Sigmoid colon (tissue), 7 donors: ENCODE results near the gene ZAP70. TPM values are rescaled to one million over a fixed set of nuclear protein-coding genes. Genes with fewer than 3 reads are reported as not detected.

Source experiments
- DNase-seq: peaks from one replicate; pipeline ENCODE4 v3.0.0-alpha.2; 2019
- H3K27ac ChIP-seq, 4 donors: fragments of 200-600 bp; sonication (generic); one replicate each; pipeline ENCODE4 v1.5.1; 2016 to 2019; ENCODE audit warnings: mild to moderate bottlenecking in 1 of 4
- H3K27me3 ChIP-seq, 3 donors: fragments of 200-600 bp; sonication (generic); one replicate each; pipeline ENCODE4 v1.5.1; 2019; ENCODE audit warnings: mild to moderate bottlenecking in 1 of 3
- H3K36me3 ChIP-seq, 4 donors: fragments of 200-600 bp; sonication (generic); one replicate each; pipeline ENCODE4 v1.5.1; 2016 to 2019
- H3K4me1 ChIP-seq, 4 donors: fragments of 200-600 bp; sonication (generic); one replicate each; pipeline ENCODE4 v1.5.1; 2017 to 2019
- H3K4me3 ChIP-seq, 4 donors: fragments of 200-600 bp; sonication (generic); one replicate each; pipeline ENCODE4 v1.5.1; 2017 to 2019; ENCODE audit warnings: mild to moderate bottlenecking in 2 of 4, moderate library complexity in 1 of 4
- H3K9me3 ChIP-seq, 4 donors: fragments of 200-600 bp in 3 of 4; sonication (generic) in 3 of 4; one replicate each; pipeline versions ENCODE4 v1.5.1 to v1.6.1; 2013 to 2019
- CTCF ChIP-seq, 4 experiments: fragments of 450-650 bp in 3 of 4; fragments of 200-600 bp in 1 of 4; IDR thresholded peaks; one replicate each; pipeline ENCODE4 v1.5.1; 2016 to 2019; ENCODE audit warnings: antibody characterized with exemption in 4 of 4, mild to moderate bottlenecking in 3 of 4, moderate library complexity in 2 of 4
- EP300 ChIP-seq, 4 donors: sonication (generic); formaldehyde crosslinking; IDR thresholded peaks; one replicate each; pipeline ENCODE4 v1.6.1; 2017; ENCODE audit warnings: antibody characterized with exemption in 4 of 4
- POLR2A ChIP-seq, 2 donors: fragments of 450-650 bp; IDR thresholded peaks; one replicate each; pipeline ENCODE4 v1.6.1; 2016; ENCODE audit warnings: antibody characterized with exemption in 2 of 2, mild to moderate bottlenecking in 2 of 2, moderate library complexity in 2 of 2
- POLR2AphosphoS5 ChIP-seq, 4 donors: sonication (generic); formaldehyde crosslinking; IDR thresholded peaks; one replicate each; pipeline ENCODE4 v1.6.1; 2017; ENCODE audit warnings: antibody characterized with exemption in 4 of 4
- WGBS, 2 donors: extraction: QIAGEN DNeasy Blood & Tissue Kit; methylation state at CpG; one replicate each; pipeline ENCODE4 v1.1.7; 2013; 5-methylcytosine and 5-hydroxymethylcytosine counted together
- intact Hi-C: fragments of 100-400 bp; cut with DNase I; formaldehyde crosslinking; loops from one replicate; pipeline ENCODE4 v1.15.1; 2023
- polyA plus RNA-seq, 3 donors: library from polyadenylated mRNA; stranded (reverse); fragments of 200-250 nt; gene quantifications; one replicate each; pipeline ENCODE4 v1.2.3, GENCODE V29; 2013
- total RNA-seq, 4 donors: library from RNA; depleted of rRNA; stranded (reverse); fragments of >200 nt; gene quantifications; one replicate each; pipeline ENCODE4 v1.1.0, GENCODE V29; 2016
- donor health status: healthy with polysubstance abuse.
- donor health status: Bipolar disorder and iron deficiency.
- donor health status: healthy.

The ZAP70 gene
- total and polyA plus RNA-seq, 7 donors = 1.3 to 28.0 (median 2.5) TPM; not detected in 2

GRCh38 chr2:97714950-97715652 is 1.7 kb downstream of the ZAP70 start:
- H3K27me3 ChIP-seq = no peaks in the 10 kb centered on the region
- H3K27ac ChIP-seq = no peak overlapping the region
- no peak for TF ChIP-seq EP300 (IDR thresholded peaks at IDR 0.05)
- TF ChIP-seq CTCF (IDR thresholded peaks at IDR 0.05) = no peak
- no peak for TF ChIP-seq POLR2A (IDR thresholded peaks at IDR 0.05)
- no peak for TF ChIP-seq POLR2AphosphoS5 (IDR thresholded peaks at IDR 0.05)
- no peaks in the 10 kb centered on the region for H3K9me3 ChIP-seq
- 71 to 82% methylated on average over 13 of the region's 13 CpGs for WGBS, 2 donors
- no peaks in the 10 kb centered on the region for H3K36me3 ChIP-seq
- intact Hi-C loops = no loop called here
- H3K4me1 ChIP-seq = no peaks in the 10 kb centered on the region
- H3K4me3 ChIP-seq = no peak overlapping the region
- DNase-seq = peak; percentile 52

GRCh38 chr2:97715951-97716694 is 2.7 kb downstream of the ZAP70 start:
- no peaks in the 10 kb centered on the region for H3K4me1 ChIP-seq
- no peak overlapping the region for H3K27ac ChIP-seq
- H3K9me3 ChIP-seq = no peaks in the 10 kb centered on the region
- no peaks in the 10 kb centered on the region for H3K27me3 ChIP-seq
- no peaks in the 10 kb centered on the region for H3K36me3 ChIP-seq
- 82 to 86% methylated on average over 9 of the region's 9 CpGs for WGBS, 2 donors
- DNase-seq = peak; percentile 47
- TF ChIP-seq EP300 (IDR thresholded peaks at IDR 0.05) = no peak
- TF ChIP-seq POLR2A (IDR thresholded peaks at IDR 0.05) = no peak
- TF ChIP-seq CTCF (IDR thresholded peaks at IDR 0.05) = no peak
- no peak for TF ChIP-seq POLR2AphosphoS5 (IDR thresholded peaks at IDR 0.05)
- intact Hi-C loops = no loop called here
- no peak overlapping the region for H3K4me3 ChIP-seq

GRCh38 chr2:97716695-97717612 is 3.6 kb downstream of the ZAP70 start:
- H3K9me3 ChIP-seq = no peaks in the 10 kb centered on the region
- H3K4me1 ChIP-seq = no peaks in the 10 kb centered on the region
- 84% methylated on average over 21 of the region's 21 CpGs for WGBS, 2 donors
- TF ChIP-seq CTCF (IDR thresholded peaks at IDR 0.05) (no peak), EP300 (IDR thresholded peaks at IDR 0.05) (no peak), POLR2AphosphoS5 (IDR thresholded peaks at IDR 0.05) (no peak), POLR2A (IDR thresholded peaks at IDR 0.05) (no peak)
- no peaks in the 10 kb centered on the region for H3K27me3 ChIP-seq
- H3K4me3 ChIP-seq = no peak overlapping the region
- no peaks in the 10 kb centered on the region for H3K36me3 ChIP-seq
- intact Hi-C loops = no loop called here
- peak; percentile 54 for DNase-seq
- H3K27ac ChIP-seq = no peak overlapping the region

- intact Hi-C loops = no loop called here
- no peaks in the 10 kb centered on the region for H3K27me3 ChIP-seq
- TF ChIP-seq EP300 (IDR thresholded peaks at IDR 0.05) = no peak
- no peak for TF ChIP-seq POLR2AphosphoS5 (IDR thresholded peaks at IDR 0.05)
- no peak for TF ChIP-seq POLR2A (IDR thresholded peaks at IDR 0.05)
- TF ChIP-seq CTCF (IDR thresholded peaks at IDR 0.05) = no peak
- WGBS, 2 donors = 64 to 74% methylated on average over 3 of the region's 3 CpGs
- no peak for DNase-seq
- H3K9me3 ChIP-seq = no peaks in the 10 kb centered on the region
- no peak overlapping the region for H3K27ac ChIP-seq
- no peaks in the 10 kb centered on the region for H3K4me1 ChIP-seq
- H3K36me3 ChIP-seq = no peaks in the 10 kb centered on the region
- H3K4me3 ChIP-seq = no peak overlapping the region
Observed at GRCh38 chr2:97717613-97717995, 4.2 kb downstream of the ZAP70 start.
